Neural cell (in vitro differentiated cells): ENCODE results near the gene MRPL9. TPM values are rescaled to one million over a fixed set of nuclear protein-coding genes. Genes with fewer than 3 reads are reported as not detected.
"Not testable (repeated sequence)": the region's sequence is repeated elsewhere in the genome, so short reads cannot be mapped to it uniquely, and the experiment has no call there.

Experiments used
- H2AFZ ChIP-seq: fragments of 200-600, 300-800 bp; sonication (generic), shearing (Covaris generic); 2 replicates; pipeline ENCODE4 v1.6.0; 2014; ENCODE audit warnings: low read depth, mild to moderate bottlenecking, antibody characterized with exemption, low read length, moderate library complexity
- H3F3A ChIP-seq: fragments of 200-600 bp; shearing (Covaris generic); 2 replicates; pipeline ENCODE4 v1.6.1; 2016; ENCODE audit warnings: mild to moderate bottlenecking, moderate library complexity, mixed read lengths, antibody characterized with exemption, low read length; ENCODE audit not compliant: insufficient read depth, poor library complexity, severe bottlenecking
- H3K27ac ChIP-seq: fragments of 200-600, 300-800 bp; sonication (generic), shearing (Covaris generic); 2 replicates; pipeline ENCODE4 v1.5.1; 2014; ENCODE audit warnings: mild to moderate bottlenecking, low read length, moderate library complexity
- H3K27me3 ChIP-seq: fragments of 300-800, 200-600 bp; sonication (generic), shearing (Covaris generic); 2 replicates; pipeline ENCODE4 v1.6.0; 2014; ENCODE audit warnings: mild to moderate bottlenecking, low read depth, low read length, moderate library complexity; ENCODE audit not compliant: insufficient read depth
- H3K36me3 ChIP-seq: fragments of 300-800, 200-600 bp; sonication (generic), shearing (Covaris generic); 2 replicates; pipeline ENCODE4 v1.5.1; 2014; ENCODE audit warnings: mild to moderate bottlenecking, antibody characterized with exemption, low read length, moderate library complexity; ENCODE audit not compliant: insufficient read depth
- H3K4me2 ChIP-seq: fragments of 300-800, 200-600 bp; sonication (generic), shearing (Covaris generic); 2 replicates; pipeline ENCODE4 v1.6.0; 2014; ENCODE audit warnings: mild to moderate bottlenecking, low read length
- H3K4me3 ChIP-seq: fragments of 300-800, 200-600 bp; sonication (generic), shearing (Covaris generic); 2 replicates; pipeline ENCODE4 v1.5.1; 2014; ENCODE audit warnings: mild to moderate bottlenecking, low read length, moderate library complexity
- H3K79me2 ChIP-seq: fragments of 200-600 bp; shearing (Covaris generic); replicated peaks from 2 replicates; pipeline ENCODE4 v1.6.0; 2014; ENCODE audit warnings: mild to moderate bottlenecking, low read length, moderate library complexity; ENCODE audit not compliant: insufficient read depth
- H3K9ac ChIP-seq: fragments of 300-800, 200-600 bp; sonication (generic), shearing (Covaris generic); 2 replicates; pipeline ENCODE4 v1.6.1; 2016; ENCODE audit warnings: mild to moderate bottlenecking, low read length, mixed read lengths
- H3K9me2 ChIP-seq: fragments of 200-600 bp; shearing (Covaris generic); 2 replicates; pipeline ENCODE4 v1.6.1; 2016; ENCODE audit warnings: mild to moderate bottlenecking, low read length, mixed read lengths; ENCODE audit not compliant: insufficient read depth
- H3K9me3 ChIP-seq: fragments of 200-600, 300-800 bp; sonication (generic), shearing (Covaris generic); 2 replicates; pipeline ENCODE4 v1.6.1; 2016; ENCODE audit warnings: mild to moderate bottlenecking, mixed run types, low read length, moderate library complexity, mixed read lengths
- H4K20me1 ChIP-seq: fragments of 200-600 bp; shearing (Covaris generic); 2 replicates; pipeline ENCODE4 v1.6.1; 2016; ENCODE audit warnings: mild to moderate bottlenecking, mixed run types; ENCODE audit not compliant: insufficient read depth
- EP300 ChIP-seq: fragments of 450-650 bp; conservative IDR thresholded peaks from 2 replicates; pipeline ENCODE4 v1.6.1; 2014; ENCODE audit warnings: antibody characterized with exemption, mild to moderate bottlenecking, moderate library complexity; ENCODE audit not compliant: poor library complexity, severe bottlenecking
- EZH2 ChIP-seq: fragments of 200-600, 300-800 bp; shearing (Covaris generic), sonication (generic); IDR thresholded peaks from 2 replicates; pipeline ENCODE4 v1.6.1; 2014; ENCODE audit warnings: antibody characterized with exemption, low read length, borderline replicate concordance, mild to moderate bottlenecking; ENCODE audit not compliant: insufficient read depth, poor library complexity, severe bottlenecking
- MXI1 ChIP-seq: fragments of 450-650 bp; conservative IDR thresholded peaks from 2 replicates; pipeline ENCODE4 v1.6.1; 2014; ENCODE audit warnings: antibody characterized with exemption, mild to moderate bottlenecking; ENCODE audit not compliant: poor library complexity, severe bottlenecking
- POLR2AphosphoS5 ChIP-seq: IDR thresholded peaks from 2 replicates; pipeline ENCODE4 v1.6.1; 2012
- RAD21 ChIP-seq: fragments of 450-650 bp; conservative IDR thresholded peaks from 2 replicates; pipeline ENCODE4 v1.6.1; 2014; ENCODE audit warnings: antibody characterized with exemption, mild to moderate bottlenecking, moderate library complexity
- REST ChIP-seq: IDR thresholded peaks from 2 replicates; pipeline ENCODE4 v1.6.1; 2012; ENCODE audit warnings: borderline replicate concordance
- SMC3 ChIP-seq: fragments of 450-650 bp; conservative IDR thresholded peaks from 2 replicates; pipeline ENCODE4 v1.6.1; 2014; ENCODE audit warnings: antibody characterized with exemption, mild to moderate bottlenecking, moderate library complexity; ENCODE audit not compliant: poor library complexity
- TAF1 ChIP-seq: IDR thresholded peaks from 2 replicates; pipeline ENCODE4 v1.6.1; 2012; ENCODE audit warnings: low read depth
- polyA plus RNA-seq: library from polyadenylated mRNA; depleted of rRNA; stranded (reverse); fragments of >200 nt; gene quantifications from 2 replicates; pipeline ENCODE4 v1.2.3, GENCODE V29; 2014
- TF ChIP-seq, protein P1 (sequence below): fragments of 450-650 bp; IDR thresholded peaks from 2 replicates; pipeline ENCODE4 v1.5.1; 2014; ENCODE audit warnings: antibody characterized with exemption, mild to moderate bottlenecking, moderate library complexity; ENCODE audit not compliant: poor library complexity, severe bottlenecking

Gene MRPL9
- polyA plus RNA-seq, 1 donor from 2014 or later: 134 TPM

- H3K4me2 ChIP-seq, H3K9me2 ChIP-seq, H3K27ac ChIP-seq, H3K9me3 ChIP-seq, H3K27me3 ChIP-seq, H2AFZ ChIP-seq, H3K36me3 ChIP-seq, H3F3A ChIP-seq, H4K20me1 ChIP-seq, H3K9ac ChIP-seq, H3K79me2 ChIP-seq, H3K4me3 ChIP-seq: not testable (repeated sequence)
These were observed 18.7 kb upstream of the MRPL9 start for GRCh38 chr1:151782026-151782425.

- H3K9ac ChIP-seq, H2AFZ ChIP-seq, H3F3A ChIP-seq, H3K4me3 ChIP-seq, H3K27ac ChIP-seq, H3K27me3 ChIP-seq, H3K36me3 ChIP-seq, H3K9me3 ChIP-seq, H3K9me2 ChIP-seq, H4K20me1 ChIP-seq, H3K79me2 ChIP-seq, H3K4me2 ChIP-seq: not testable (repeated sequence)
These were observed 17.4 kb upstream of the MRPL9 start for GRCh38 chr1:151780736-151781135.

DNA sequence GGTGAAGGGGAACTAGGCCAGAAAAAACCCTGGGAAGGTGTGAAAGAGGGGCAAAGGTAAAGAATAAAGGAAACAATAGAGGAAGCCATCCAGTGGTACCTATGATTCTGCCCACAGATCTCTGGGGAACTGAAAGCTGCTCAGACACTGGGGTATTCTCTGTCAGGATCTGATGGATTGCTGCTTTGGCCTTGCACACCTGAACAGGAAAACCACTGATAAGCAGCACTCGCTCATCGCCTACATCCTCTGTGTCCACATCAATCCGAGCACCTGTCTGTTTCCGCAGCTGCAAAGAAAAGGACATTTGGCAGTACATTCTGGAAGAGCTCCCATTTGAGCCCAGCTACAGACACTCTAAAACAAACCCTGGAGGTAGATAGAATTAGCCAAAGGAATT lies 16.6 kb upstream of the MRPL9 start:
- H3K9ac ChIP-seq: no peak overlapping the region
- no peaks in the 10 kb centered on the region for H3K9me2 ChIP-seq
- H3K4me3 ChIP-seq: no peak overlapping the region
- no peaks in the 10 kb centered on the region for H3F3A ChIP-seq
- H3K27me3 ChIP-seq: no peaks in the 10 kb centered on the region
- no peak overlapping the region for H2AFZ ChIP-seq
- H3K9me3 ChIP-seq: no peaks in the 10 kb centered on the region
- H4K20me1 ChIP-seq: no peaks in the 10 kb centered on the region
- no peak overlapping the region for H3K27ac ChIP-seq
- H3K36me3 ChIP-seq: peaks cover 7% of the 10 kb centered on the region
- no peaks in the 10 kb centered on the region for H3K79me2 ChIP-seq
- H3K4me2 ChIP-seq: no peak overlapping the region
- TF ChIP-seq REST (no peak), RAD21 (no peak), MXI1 (no peak), EP300 (no peak), SMC3 (no peak), TAF1 (no peak), POLR2AphosphoS5 (no peak), EZH2 (no peak)
- TF ChIP-seq, protein P1, sequence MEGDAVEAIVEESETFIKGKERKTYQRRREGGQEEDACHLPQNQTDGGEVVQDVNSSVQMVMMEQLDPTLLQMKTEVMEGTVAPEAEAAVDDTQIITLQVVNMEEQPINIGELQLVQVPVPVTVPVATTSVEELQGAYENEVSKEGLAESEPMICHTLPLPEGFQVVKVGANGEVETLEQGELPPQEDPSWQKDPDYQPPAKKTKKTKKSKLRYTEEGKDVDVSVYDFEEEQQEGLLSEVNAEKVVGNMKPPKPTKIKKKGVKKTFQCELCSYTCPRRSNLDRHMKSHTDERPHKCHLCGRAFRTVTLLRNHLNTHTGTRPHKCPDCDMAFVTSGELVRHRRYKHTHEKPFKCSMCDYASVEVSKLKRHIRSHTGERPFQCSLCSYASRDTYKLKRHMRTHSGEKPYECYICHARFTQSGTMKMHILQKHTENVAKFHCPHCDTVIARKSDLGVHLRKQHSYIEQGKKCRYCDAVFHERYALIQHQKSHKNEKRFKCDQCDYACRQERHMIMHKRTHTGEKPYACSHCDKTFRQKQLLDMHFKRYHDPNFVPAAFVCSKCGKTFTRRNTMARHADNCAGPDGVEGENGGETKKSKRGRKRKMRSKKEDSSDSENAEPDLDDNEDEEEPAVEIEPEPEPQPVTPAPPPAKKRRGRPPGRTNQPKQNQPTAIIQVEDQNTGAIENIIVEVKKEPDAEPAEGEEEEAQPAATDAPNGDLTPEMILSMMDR: no peak
